ENCODE results near the gene FADS1.

FADS1 gene

GRCh38 chr11:61844909-61845565, 28.2 kb upstream of the FADS1 start:
- no peak for ATAC-seq

- no peak for ATAC-seq
Measured at GRCh38 chr11:61842528-61842820, 25.7 kb upstream of the FADS1 start.

- ATAC-seq: no peak
Measured at GRCh38 chr11:61841636-61842527, 25.1 kb upstream of the FADS1 start.

GRCh38 chr11:61840371-61840770, 23.6 kb upstream of the FADS1 start:
- ATAC-seq: no peak

- no peak for ATAC-seq
Measured at GRCh38 chr11:61839742-61840141, 22.9 kb upstream of the FADS1 start.

GRCh38 chr11:61838921-61839320, 22.1 kb upstream of the FADS1 start:
- no peak for ATAC-seq

- no peak for ATAC-seq
Measured at GRCh38 chr11:61838501-61838900, 21.7 kb upstream of the FADS1 start.

GRCh38 chr11:61837411-61838005, 20.7 kb upstream of the FADS1 start:
- no peak for ATAC-seq

GRCh38 chr11:61836193-61836592, 19.4 kb upstream of the FADS1 start:
- no peak for ATAC-seq

- peak; percentile 60 to 76 for ATAC-seq
Measured at GRCh38 chr11:61834278-61835048, 17.7 kb upstream of the FADS1 start.

- ATAC-seq: no peak
Measured at GRCh38 chr11:61833926-61834277, 17.1 kb upstream of the FADS1 start.

- ATAC-seq: no peak
Measured at GRCh38 chr11:61833471-61833870, 16.7 kb upstream of the FADS1 start.

- ATAC-seq: no peak
Measured at GRCh38 chr11:61832754-61833153, 16.0 kb upstream of the FADS1 start.

- no peak for ATAC-seq
Measured at GRCh38 chr11:61832207-61832606, 15.4 kb upstream of the FADS1 start.

GRCh38 chr11:61830237-61831105, 13.7 kb upstream of the FADS1 start:
- no peak for ATAC-seq

GRCh38 chr11:61829806-61830205, 13.0 kb upstream of the FADS1 start:
- no peak for ATAC-seq

- ATAC-seq: peak in 1 of 2 donors; percentile 10
Measured at GRCh38 chr11:61828629-61829407, 12.0 kb upstream of the FADS1 start.

GRCh38 chr11:61828379-61828628, 11.5 kb upstream of the FADS1 start:
- no peak for ATAC-seq

GRCh38 chr11:61827571-61828378, 11.0 kb upstream of the FADS1 start, which contains the start of gene FADS2:
Gene FADS2 (plus strand): TSS chr11:61828300. CDS start chr11:61828391, 91 bp downstream.
- peak; percentile 51 to 57 for ATAC-seq

- ATAC-seq: no peak
Measured at GRCh38 chr11:61826930-61827570, 10.2 kb upstream of the FADS1 start.
